Measurements from ENCODE around the gene GLRX.

Gene GLRX

GRCh38 chr5:95806687-95807086, 15.8 kb downstream of the GLRX start:
- DNase-seq: no peak

- no peak for DNase-seq
These were observed 17.6 kb downstream of the GLRX start for GRCh38 chr5:95804736-95805539.

GRCh38 chr5:95803271-95804148, 19.0 kb downstream of the GLRX start:
- no peak for DNase-seq

GRCh38 chr5:95801961-95802360, 20.6 kb downstream of the GLRX start:
- DNase-seq: no peak

GRCh38 chr5:95801532-95801931, 21.0 kb downstream of the GLRX start:
- DNase-seq: no peak

GRCh38 chr5:95800553-95800952, 22.0 kb downstream of the GLRX start:
- no peak for DNase-seq

GRCh38 chr5:95799191-95799835, 23.2 kb downstream of the GLRX start:
- no peak for DNase-seq

- no peak for DNase-seq
These were observed 24.0 kb downstream of the GLRX start for GRCh38 chr5:95798545-95798944.

GRCh38 chr5:95798048-95798447, 24.5 kb downstream of the GLRX start:
- DNase-seq: no peak

- no peak for DNase-seq
These were observed 25.2 kb downstream of the GLRX start for GRCh38 chr5:95797301-95797700.

GRCh38 chr5:95794070-95794516, 28.4 kb downstream of the GLRX start:
- no peak for DNase-seq

- no peak for DNase-seq
These were observed 30.8 kb downstream of the GLRX start for GRCh38 chr5:95791751-95792150.

- DNase-seq: no peak
These were observed 34.0 kb downstream of the GLRX start for GRCh38 chr5:95788493-95788892.

GRCh38 chr5:95786821-95787418, 35.6 kb downstream of the GLRX start:
- no peak for DNase-seq

- no peak for DNase-seq
These were observed 37.8 kb downstream of the GLRX start for GRCh38 chr5:95784514-95785302.

GRCh38 chr5:95783661-95784060, 38.9 kb downstream of the GLRX start:
- DNase-seq: no peak

- no peak for DNase-seq
These were observed 40.3 kb downstream of the GLRX start for GRCh38 chr5:95782181-95782580.

- DNase-seq: peak; percentile 56
These were observed 41.4 kb downstream of the GLRX start for GRCh38 chr5:95781101-95781583.

GRCh38 chr5:95780597-95780996, 41.9 kb downstream of the GLRX start:
- no peak for DNase-seq

- DNase-seq: no peak
These were observed 42.9 kb downstream of the GLRX start for GRCh38 chr5:95779611-95780010.

GRCh38 chr5:95778713-95779436, 43.7 kb downstream of the GLRX start:
- DNase-seq: no peak

All from NCI-H774 (cell line).